Dendritic cell treated with granulocyte-macrophage colony-stimulating factor and Interleukin-4, amounts not matched to agents 40 ng/mL and 50 ng/mL, for 4 days (primary cell): ENCODE measurements around the gene TBX2.

Source experiments
- H3K27ac Mint-ChIP-seq: one replicate; pipeline ENCODE4 v1.8.0; 2022; ENCODE audit warnings: mild to moderate bottlenecking, mixed read lengths
- H3K27me3 Mint-ChIP-seq: one replicate; pipeline ENCODE4 v1.8.0; 2022; ENCODE audit warnings: mild to moderate bottlenecking, mixed read lengths
- H3K36me3 Mint-ChIP-seq: one replicate; pipeline ENCODE4 v1.8.0; 2022; ENCODE audit warnings: low read depth, mixed read lengths
- H3K4me1 Mint-ChIP-seq: one replicate; pipeline ENCODE4 v1.8.0; 2022; ENCODE audit warnings: low read depth, mixed read lengths
- H3K4me3 Mint-ChIP-seq: one replicate; pipeline ENCODE4 v1.8.0; 2022; ENCODE audit warnings: mild to moderate bottlenecking, moderate library complexity, mixed read lengths
- H3K9me3 Mint-ChIP-seq: one replicate; pipeline ENCODE4 v1.8.0; 2022; ENCODE audit warnings: mixed read lengths
- intact Hi-C: fragments of 100-400 bp; cut with micrococcal nuclease; formaldehyde crosslinking; loops from one replicate; pipeline ENCODE4 v1.15.0; 2022

Gene TBX2

GRCh38 chr17:61388561-61389356, 10.9 kb upstream of the TBX2 start:
- Mint-ChIP-seq H3K4me3 (no peak overlapping the region), H3K27me3 (peaks cover 47% of the 10 kb centered on the region), H3K27ac (no peak overlapping the region), H3K9me3 (no peaks in the 10 kb centered on the region), H3K4me1 (no peaks in the 10 kb centered on the region), H3K36me3 (no peaks in the 10 kb centered on the region)
- intact Hi-C loops, result no loop called here

DNA sequence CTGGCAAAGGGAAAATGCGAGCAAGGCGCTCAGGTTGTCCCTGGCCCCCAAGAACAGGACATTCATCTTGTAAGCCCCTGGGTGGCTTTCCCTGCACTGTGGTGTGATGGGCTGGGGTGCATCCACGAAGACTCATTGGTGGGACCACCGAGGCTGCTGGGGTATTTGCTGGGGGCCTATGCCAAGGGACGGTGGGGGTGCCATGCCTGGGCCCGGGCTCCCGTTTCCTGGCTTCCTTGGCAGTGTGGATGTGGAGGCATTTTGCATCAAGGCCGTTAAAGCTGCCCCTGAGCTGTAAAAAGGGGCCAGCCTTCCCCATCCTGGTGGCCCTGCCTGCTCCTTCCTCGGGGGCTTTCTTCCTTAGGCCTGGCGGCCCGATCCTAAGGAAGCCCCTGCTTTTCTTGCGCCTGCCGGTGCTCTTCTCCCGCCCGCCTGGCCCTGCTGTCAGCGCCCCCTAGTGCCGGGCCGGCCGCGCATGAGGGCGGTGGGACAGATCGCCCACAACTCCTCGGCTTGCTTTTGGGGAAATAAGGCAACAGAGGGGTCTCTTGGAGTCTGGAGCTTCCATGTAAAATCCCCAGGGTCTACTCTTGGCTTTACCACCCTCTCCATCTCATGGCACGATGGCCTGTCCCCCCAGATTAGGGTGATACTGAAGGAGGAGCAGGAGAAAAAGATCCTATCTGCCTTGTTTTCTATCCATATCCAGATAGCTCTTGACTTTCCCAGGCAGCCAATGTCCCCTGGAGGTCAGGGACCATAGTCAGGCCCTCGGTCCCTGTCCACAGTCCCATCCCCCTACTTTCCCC, 9.8 kb upstream of the TBX2 start:
- intact Hi-C loops, result loop anchor here (5.0 kb wide), 2 partner anchors 388 to 668 kb away; no protein-coding TSS in a partner anchor
- Mint-ChIP-seq H3K9me3 (no peaks in the 10 kb centered on the region), H3K4me1 (no peaks in the 10 kb centered on the region), H3K4me3 (no peak overlapping the region), H3K36me3 (no peaks in the 10 kb centered on the region), H3K27me3 (peaks cover 58% of the 10 kb centered on the region), H3K27ac (no peak overlapping the region)

DNA sequence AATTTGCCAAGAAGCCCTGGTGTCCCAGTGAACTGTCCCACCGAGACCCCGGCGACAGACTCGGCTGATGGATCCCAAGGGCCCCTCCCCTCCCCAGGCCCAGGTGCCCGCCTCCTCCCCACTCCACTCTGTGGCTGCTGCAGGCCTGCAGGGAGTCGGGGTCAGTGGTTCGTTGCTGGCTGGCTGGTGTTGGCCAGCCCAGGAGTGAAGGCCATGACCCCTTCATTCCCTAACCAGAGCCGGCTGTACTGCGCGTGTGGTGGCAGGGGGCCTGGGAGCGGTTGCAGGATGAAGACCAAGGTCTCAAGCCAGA, 9.2 kb upstream of the TBX2 start:
- no peaks in the 10 kb centered on the region for H3K36me3 Mint-ChIP-seq
- intact Hi-C loops, result loop anchor here (5.0 kb wide), 2 partner anchors 388 to 668 kb away; no protein-coding TSS in a partner anchor
- no peak overlapping the region for H3K27ac Mint-ChIP-seq
- peaks cover 64% of the 10 kb centered on the region for H3K27me3 Mint-ChIP-seq
- no peaks in the 10 kb centered on the region for H3K4me1 Mint-ChIP-seq
- H3K9me3 Mint-ChIP-seq, result no peaks in the 10 kb centered on the region
- H3K4me3 Mint-ChIP-seq, result no peak overlapping the region

- no peaks in the 10 kb centered on the region for H3K36me3 Mint-ChIP-seq
- H3K4me1 Mint-ChIP-seq, result peaks cover 4% of the 10 kb centered on the region
- intact Hi-C loops, result loop anchor here (5.0 kb wide), 2 partner anchors 389 to 669 kb away; no protein-coding TSS in a partner anchor
- H3K27me3 Mint-ChIP-seq, result peaks cover 74% of the 10 kb centered on the region
- H3K27ac Mint-ChIP-seq, result no peak overlapping the region
- H3K4me3 Mint-ChIP-seq, result no peak overlapping the region
- no peaks in the 10 kb centered on the region for H3K9me3 Mint-ChIP-seq
Observed at GRCh38 chr17:61391595-61392291, 7.9 kb upstream of the TBX2 start.

GRCh38 chr17:61392679-61393078, 7.0 kb upstream of the TBX2 start:
- H3K36me3 Mint-ChIP-seq, result no peaks in the 10 kb centered on the region
- H3K27ac Mint-ChIP-seq, result no peak overlapping the region
- peaks cover 80% of the 10 kb centered on the region for H3K27me3 Mint-ChIP-seq
- H3K9me3 Mint-ChIP-seq, result no peaks in the 10 kb centered on the region
- peaks cover 4% of the 10 kb centered on the region for H3K4me1 Mint-ChIP-seq
- intact Hi-C loops, result loop anchor here (5.0 kb wide), 2 partner anchors 390 to 670 kb away; no protein-coding TSS in a partner anchor
- H3K4me3 Mint-ChIP-seq, result no peak overlapping the region

DNA sequence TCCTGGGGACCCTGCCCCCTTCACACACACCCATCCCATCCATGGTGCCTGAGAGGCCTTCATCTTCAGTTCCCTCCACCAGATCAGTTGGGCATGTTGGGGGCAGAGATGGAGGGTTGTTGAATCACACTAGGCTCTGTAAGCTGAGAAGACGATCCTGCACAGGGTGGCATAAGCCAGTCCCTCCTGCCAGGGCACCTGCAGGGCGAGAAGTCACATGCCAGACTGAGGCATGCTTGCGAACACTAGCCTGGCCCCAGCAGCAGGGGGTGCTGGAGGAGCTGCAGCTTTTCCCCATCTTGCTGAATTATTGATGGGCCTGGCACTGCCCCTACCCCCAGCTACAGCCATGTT, 6.1 kb upstream of the TBX2 start:
- no peak overlapping the region for H3K27ac Mint-ChIP-seq
- peaks cover 86% of the 10 kb centered on the region for H3K27me3 Mint-ChIP-seq
- peaks cover 13% of the 10 kb centered on the region for H3K4me1 Mint-ChIP-seq
- intact Hi-C loops, result loop anchor here (5.0 kb wide), 2 partner anchors 391 to 671 kb away; no protein-coding TSS in a partner anchor
- H3K4me3 Mint-ChIP-seq, result no peak overlapping the region
- no peaks in the 10 kb centered on the region for H3K9me3 Mint-ChIP-seq
- no peaks in the 10 kb centered on the region for H3K36me3 Mint-ChIP-seq

- Mint-ChIP-seq H3K4me1 (peaks cover 16% of the 10 kb centered on the region), H3K36me3 (no peaks in the 10 kb centered on the region), H3K27ac (no peak overlapping the region), H3K4me3 (no peak overlapping the region), H3K27me3 (peaks cover 86% of the 10 kb centered on the region), H3K9me3 (no peaks in the 10 kb centered on the region)
- intact Hi-C loops, result loop anchor here (5.0 kb wide), 2 partner anchors 392 to 672 kb away; no protein-coding TSS in a partner anchor
Observed at GRCh38 chr17:61393904-61394629, 5.6 kb upstream of the TBX2 start.

DNA sequence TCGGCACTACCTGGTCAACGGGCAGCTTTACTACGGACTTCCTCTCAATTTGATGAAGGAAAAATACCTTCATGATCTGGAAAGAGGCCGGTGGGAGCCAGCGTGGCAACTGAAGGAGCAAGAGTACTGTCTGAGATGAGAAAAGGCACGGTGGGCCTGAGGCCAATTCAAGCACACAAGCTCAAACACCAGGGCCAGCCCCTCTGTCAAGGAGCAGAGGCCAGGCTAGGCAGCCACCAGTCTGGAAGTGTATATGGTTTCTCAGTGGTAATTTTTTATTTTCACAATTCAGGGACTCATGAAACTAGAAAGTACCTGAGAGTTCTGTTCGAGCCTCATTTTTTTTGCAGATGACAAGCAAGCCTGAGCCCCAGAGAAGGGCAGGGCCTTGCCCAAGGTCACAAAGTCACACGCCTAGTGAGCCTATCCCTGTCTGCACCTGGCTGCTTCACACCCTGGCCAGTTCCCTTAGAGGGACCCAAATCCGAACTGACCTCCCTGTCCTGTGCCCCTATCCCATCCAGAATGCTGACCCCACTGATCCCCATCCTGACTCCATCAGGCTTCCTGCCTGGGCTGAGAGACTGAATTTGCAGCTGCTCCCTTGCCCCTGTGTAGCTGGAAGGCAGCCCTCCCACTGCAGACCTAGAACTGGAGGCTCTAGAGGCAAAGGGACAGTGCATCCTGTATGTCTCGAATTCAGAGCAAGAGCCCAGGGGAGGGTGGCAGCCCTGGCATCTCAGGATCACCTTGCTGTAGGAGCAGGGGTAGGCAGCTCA, 4.8 kb upstream of the TBX2 start:
- no peak overlapping the region for H3K4me3 Mint-ChIP-seq
- no peaks in the 10 kb centered on the region for H3K9me3 Mint-ChIP-seq
- intact Hi-C loops, result loop anchor here (5.0 kb wide), 2 partner anchors 393 to 673 kb away; no protein-coding TSS in a partner anchor
- H3K36me3 Mint-ChIP-seq, result no peaks in the 10 kb centered on the region
- no peak overlapping the region for H3K27ac Mint-ChIP-seq
- H3K27me3 Mint-ChIP-seq, result peaks cover 84% of the 10 kb centered on the region
- H3K4me1 Mint-ChIP-seq, result peaks cover 16% of the 10 kb centered on the region

DNA sequence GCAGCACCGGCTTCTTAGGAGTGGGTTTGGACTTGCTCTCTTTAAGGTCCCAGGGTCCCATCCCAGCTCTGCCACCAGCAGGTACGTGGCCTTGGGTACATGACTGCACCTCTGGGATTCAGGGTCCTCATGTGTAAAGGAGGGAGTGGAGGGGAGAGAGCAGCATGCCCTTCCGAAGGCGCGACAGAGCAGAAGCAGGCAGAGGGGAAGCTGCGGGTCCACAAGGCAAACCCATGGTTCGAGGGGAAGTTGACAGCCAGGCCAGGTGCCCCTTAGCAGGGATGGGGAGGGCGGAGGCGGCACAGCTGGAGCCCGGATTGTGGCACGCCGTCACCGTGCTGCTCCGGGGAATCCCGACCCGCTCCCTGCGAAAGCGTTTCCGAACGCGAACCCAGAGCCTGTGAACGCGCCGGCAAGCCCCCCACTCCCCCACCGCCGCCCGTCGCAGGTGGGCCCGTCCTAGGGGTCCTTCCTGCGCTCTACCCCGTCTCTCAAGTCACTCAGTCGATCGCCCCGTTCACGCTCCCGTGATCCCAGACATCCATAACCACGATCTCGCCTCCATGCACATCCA, 4.1 kb upstream of the TBX2 start:
- H3K36me3 Mint-ChIP-seq, result no peaks in the 10 kb centered on the region
- peaks cover 16% of the 10 kb centered on the region for H3K4me1 Mint-ChIP-seq
- H3K27me3 Mint-ChIP-seq, result peaks cover 78% of the 10 kb centered on the region
- intact Hi-C loops, result no loop called here
- no peak overlapping the region for H3K4me3 Mint-ChIP-seq
- no peak overlapping the region for H3K27ac Mint-ChIP-seq
- no peaks in the 10 kb centered on the region for H3K9me3 Mint-ChIP-seq

GRCh38 chr17:61395983-61396585, 3.6 kb upstream of the TBX2 start:
- Mint-ChIP-seq H3K4me3 (no peak overlapping the region), H3K27ac (no peak overlapping the region), H3K36me3 (no peaks in the 10 kb centered on the region), H3K9me3 (no peaks in the 10 kb centered on the region), H3K4me1 (peaks cover 21% of the 10 kb centered on the region), H3K27me3 (peaks cover 78% of the 10 kb centered on the region)
- intact Hi-C loops, result no loop called here

DNA sequence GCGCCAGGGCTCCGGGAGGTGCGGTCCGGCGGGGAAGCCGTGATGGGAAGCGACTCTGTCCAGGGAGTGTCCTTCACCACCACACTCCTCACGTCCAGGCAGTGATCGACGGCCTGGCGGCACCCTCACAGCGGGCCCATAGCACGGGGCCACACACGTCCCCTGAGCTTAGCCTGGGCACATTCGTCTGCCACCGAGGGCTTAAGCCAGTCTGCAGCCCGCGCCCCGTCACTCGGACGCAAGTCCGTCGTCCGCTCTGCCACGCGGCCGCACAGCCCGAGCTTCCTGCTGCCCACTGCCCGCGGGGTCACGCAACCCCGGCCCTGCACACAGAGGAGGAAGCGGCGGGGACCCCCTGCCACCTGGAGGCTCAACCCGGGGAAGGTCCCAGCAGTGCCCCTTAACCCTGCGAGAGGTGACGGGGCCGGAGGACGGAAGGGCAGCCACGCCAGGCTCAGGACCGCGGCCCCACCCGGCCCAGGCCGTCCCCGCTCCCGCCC, 3.0 kb upstream of the TBX2 start:
- Mint-ChIP-seq H3K9me3 (no peaks in the 10 kb centered on the region), H3K27me3 (peaks cover 79% of the 10 kb centered on the region), H3K36me3 (no peaks in the 10 kb centered on the region), H3K4me1 (peaks cover 25% of the 10 kb centered on the region), H3K4me3 (no peak overlapping the region), H3K27ac (no peak overlapping the region)
- intact Hi-C loops, result no loop called here

- no peak overlapping the region for H3K4me3 Mint-ChIP-seq
- no peak overlapping the region for H3K27ac Mint-ChIP-seq
- intact Hi-C loops, result no loop called here
- H3K9me3 Mint-ChIP-seq, result no peaks in the 10 kb centered on the region
- peaks cover 79% of the 10 kb centered on the region for H3K27me3 Mint-ChIP-seq
- peaks cover 26% of the 10 kb centered on the region for H3K4me1 Mint-ChIP-seq
- H3K36me3 Mint-ChIP-seq, result no peaks in the 10 kb centered on the region
Observed at GRCh38 chr17:61397086-61397842, 2.4 kb upstream of the TBX2 start.
